COLO668 (cell line): Measurements from ENCODE around the gene ATG4C.
"Not testable (repeated sequence)": the region's sequence is repeated elsewhere in the genome, so short reads cannot be mapped to it uniquely, and the experiment has no call there.

ENCODE experiments used
- DNase-seq: peaks from one replicate; lab custom pipeline; 2025; ENCODE audit not compliant: unreplicated experiment; lab: John Stamatoyannopoulos, UW

ATG4C gene

DNA sequence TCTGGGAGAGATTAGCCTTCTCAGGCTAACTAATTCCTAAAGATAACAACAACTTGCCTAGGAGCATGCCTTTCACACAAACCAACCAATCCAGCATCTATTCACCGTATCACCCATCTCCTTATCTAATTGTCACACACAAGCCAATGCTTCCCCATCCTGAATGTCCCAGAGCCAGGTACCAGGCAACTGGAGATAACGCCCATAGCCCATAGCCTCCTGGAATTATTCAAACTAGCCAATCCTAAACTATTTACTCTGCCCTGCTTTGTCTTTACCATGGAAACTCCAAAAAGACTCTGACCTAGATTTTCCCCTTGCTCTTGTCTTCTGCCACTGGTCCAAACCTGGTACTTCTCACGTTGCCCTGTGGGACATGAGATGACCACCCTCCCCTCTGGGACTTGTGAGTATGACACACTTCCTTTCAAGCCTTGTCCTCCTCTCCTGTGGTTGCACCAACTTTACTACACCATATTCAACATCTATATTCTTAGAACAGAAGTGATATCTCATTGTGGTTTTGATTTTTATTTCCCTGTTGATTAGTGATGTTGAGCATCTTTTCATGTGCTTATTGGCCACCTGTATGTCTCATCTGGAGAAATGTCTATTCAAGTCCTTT, 8.8 kb upstream of the ATG4C start:
- no peak for DNase-seq

DNA sequence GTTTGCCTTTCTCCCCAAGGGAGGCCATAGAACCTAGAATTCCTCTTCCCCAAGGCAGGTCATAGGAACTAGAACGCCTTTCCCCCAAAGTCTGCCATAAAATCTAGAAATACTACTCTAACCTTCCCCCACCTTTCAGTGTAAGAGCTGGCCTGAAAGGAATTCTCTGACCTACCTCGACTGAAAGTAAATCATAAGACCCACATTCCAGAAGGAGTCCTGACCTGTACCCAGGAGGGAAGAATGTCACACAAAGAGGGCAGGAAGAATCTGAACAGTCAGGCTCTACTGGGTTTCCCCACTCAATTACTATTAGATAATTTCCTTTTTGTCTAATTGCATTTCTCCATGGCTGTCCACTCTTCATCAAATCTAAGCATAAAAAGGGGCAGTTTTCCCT, 5.7 kb upstream of the ATG4C start:
- DNase-seq: no peak

DNA sequence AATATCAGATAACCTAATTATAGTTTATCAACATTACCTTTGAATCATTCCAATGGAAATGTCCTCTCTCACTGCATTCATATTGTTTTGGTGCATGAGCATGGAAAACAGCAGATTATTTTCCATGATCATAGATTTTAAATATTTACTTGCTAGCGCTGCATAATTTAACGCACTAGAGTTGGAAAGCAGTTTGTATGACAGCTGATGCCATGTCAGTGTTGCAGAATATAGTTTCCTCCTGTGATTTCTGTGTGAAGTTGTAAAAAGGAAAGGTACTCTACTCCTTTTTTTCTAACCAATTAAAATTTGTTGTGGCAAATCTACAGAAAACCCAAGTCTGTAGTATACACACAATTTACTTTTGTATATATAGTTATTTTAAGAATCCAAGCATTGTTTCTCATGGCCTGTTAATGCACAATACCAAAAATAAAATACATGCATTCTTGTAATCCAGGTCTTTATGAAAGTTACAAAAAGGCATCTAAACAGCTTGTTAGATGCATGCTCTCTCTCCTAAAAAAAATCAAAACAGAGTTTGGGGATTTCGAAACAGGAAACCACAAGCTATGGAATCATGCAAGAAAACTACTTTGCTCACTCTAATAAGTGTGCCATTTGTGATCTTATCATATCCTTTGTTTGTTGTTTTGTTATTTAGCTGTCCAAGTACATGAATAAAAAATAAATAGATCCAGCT, 1.9 kb upstream of the ATG4C start:
- no peak for DNase-seq

DNA sequence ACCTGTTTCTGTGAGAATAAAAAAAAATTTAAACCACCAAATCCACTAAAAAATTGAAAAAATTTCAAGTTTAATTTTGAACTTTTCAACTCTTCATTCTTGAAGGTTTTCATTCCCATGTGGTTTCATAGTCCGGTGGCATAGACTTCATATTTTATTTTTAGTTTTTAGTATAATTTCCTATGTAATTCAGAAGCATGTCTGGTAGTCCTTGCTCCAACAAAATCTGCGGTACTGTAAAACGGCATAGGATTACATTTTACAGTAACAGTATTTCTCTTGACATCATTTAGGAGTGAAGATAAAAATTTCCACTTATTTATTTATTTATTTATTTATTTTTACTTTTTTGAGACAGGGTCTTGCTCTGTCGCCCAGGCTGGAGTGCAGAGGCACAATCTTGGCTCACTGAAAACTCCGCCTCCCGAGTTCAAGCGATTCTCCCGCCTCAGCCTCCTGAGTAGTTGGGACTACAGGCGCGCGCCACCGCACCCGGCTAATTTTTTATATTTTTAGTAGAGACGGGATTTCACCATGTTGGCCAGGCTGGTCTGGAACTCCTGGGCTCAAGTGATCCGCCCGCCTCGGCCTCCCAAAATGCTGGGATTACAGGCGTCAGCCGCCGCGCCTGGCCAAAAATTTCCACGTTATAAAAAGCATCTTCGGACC, 1.3 kb upstream of the ATG4C start:
- not testable (repeated sequence) for DNase-seq

DNA sequence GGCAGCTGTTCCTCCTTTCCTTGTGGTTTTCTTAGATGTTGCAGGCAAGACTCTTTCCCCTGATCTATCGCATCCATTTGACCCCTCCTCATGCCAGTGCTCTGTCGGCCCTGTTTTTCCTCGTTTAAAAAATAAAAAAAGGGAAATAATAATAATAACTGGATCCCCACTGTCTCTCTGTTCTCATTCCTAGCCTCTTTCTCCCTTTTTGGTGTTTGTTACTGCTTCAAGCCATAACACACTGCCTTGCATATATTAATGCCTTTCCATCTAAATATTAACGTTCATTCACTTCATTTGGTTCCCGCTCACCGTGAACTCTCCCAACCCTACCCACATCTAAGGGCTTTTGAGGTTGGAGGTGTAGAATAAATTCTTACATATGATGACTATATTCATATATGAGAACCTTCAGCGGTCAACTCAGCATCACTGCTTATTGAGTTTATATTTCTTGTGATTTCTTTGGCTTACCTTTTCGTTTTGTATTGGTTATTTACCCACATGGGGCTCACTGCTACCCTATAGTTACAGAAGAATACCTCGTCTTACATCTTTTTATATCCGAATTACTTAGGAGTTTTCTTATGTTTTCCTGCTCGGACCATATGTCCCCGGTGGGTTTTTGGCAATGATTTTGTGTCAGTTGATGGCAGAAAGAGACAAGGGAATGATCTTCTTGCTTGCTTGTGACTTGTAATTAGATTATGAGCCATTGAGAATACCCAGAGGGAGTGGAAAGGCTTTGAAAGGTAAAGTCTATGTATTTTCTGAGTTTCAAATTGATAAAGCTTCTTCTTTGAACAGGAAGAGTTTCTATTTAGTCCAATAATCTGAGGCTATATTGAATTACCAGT, 805 bp downstream of the ATG4C start:
- DNase-seq: no peak

DNA sequence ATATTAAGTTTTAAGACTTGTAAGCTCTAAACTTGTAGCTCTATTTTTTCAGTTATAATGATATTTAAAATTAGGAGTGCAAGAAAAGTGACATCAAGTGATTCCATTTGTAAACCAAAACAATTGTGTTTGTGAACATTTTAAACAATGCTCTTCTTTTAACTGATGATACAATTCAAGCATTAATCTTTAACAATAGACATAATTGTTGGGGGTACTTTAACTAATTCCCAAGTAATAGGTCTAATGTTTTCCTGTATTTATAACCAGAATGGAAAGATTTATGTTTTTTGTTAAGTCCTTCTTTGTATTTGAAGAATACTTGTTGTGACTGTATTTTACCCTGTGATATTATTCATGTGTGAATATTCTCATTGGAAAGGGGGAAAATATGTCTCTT, 6.8 kb downstream of the ATG4C start:
- DNase-seq: no peak

DNA sequence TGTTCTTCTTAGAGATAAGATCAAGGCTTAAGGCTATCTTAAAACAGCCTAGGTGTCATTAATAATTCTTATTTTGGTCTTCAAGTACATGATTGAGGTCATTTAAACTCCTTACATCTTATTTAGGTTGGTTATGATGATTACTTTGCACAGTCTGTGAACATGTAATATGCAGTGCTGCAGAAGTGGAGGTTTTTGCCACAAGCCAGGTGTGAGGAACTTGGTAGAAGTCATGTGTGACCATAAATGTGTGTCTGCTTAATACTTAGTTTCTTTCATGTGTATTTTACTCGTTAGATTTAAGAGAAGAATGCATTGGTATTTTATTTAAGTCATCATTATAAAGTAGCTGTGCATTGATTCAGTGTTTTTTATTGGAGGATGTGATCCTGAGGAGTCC, 10.1 kb downstream of the ATG4C start:
- no peak for DNase-seq

DNA sequence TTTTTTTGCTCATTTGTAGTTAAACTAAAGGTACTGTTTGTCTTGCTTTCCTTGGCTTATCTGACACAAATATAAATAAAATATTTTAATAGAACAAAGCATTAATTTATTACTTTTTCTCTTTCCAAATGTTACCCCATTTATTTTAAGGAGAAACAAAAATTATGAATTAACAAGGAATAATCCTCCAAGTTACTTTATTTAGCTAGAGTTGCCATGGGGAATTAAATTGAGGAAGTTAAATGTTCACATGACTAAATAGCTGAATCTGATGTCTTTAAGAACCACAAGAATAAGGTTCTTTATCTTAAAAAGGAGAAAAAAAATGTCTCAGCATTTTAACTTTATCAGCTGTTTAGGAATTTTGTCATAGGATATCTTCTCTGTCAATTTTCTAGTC, 12.3 kb downstream of the ATG4C start:
- no peak for DNase-seq

DNA sequence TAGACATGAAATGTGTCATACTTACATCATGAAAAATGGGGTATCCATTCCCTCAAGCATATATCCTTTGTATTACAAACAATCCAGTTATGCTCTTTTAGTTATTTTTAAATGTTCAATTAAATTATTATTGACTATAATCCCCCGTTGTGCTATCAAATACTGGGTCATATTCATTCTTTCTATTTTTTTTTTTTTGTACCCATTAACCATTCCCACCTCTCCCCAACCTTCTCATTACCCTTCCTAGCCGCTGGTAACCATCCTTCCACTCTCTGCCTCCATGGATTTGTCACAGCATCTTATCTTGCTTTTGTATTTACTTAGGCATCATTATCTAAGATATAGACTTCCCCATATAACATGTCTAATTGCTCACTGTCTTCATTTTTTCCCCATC, 15.8 kb downstream of the ATG4C start:
- no peak for DNase-seq

DNA sequence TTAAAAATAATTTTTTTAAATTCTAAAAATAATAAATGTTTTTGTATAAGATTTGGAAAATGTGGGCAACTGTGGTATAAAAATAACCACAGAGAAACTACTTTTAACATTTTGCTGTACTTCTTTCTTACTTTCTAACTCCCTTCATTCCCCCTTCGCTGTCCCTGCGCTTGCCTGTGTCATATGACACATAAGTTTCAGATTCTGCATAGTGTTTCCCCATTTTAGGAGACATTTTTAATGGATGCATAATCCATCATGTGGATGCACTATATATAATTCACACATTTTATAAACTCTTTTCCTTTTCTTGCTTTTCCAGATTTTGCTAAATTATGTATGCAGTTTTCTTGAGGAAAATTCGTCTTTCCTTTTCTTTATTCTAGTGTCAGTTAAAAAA, 16.3 kb downstream of the ATG4C start:
- no peak for DNase-seq

DNA sequence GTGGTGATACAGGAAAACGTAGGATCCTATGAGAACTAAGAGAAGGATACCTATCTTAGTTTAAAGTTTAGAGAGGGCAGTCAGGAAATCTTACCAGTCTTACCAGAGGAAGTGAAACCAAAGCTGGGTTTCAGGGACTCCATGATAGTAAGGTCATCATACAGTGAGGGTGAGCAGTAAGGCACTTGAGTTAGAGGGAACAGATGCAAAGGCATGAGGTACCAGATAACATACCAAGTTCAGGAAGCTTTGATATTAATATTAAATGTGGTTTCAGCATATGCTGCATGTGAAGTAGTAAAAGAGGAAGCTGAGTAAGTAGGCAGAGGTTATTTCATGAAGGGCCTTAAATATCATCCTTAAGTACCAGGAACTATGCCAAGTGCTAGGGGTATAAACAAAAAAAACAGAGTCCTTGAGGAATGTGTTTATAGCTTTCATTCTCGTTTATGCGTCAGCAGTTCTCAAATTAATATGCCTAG, 16.9 kb downstream of the ATG4C start:
- DNase-seq: no peak

DNA sequence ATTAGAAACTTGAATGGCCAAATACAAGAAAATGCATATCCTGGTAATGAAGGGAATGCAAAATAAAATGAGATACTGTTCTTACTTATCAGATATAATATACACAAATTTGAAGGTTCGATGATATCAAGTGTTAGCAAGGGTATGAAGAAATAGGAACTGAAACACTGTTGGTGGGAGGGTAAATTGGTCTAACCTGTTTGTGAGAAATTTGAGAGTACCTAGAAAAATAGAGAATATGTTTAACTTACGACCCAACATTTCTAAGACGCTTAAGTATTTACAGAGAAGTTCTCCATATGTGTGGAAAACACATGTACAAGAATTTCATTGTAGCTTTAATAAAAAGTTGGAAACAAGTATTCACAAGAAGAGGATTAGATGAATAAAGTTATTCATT, 25.9 kb downstream of the ATG4C start:
- DNase-seq: no peak

DNA sequence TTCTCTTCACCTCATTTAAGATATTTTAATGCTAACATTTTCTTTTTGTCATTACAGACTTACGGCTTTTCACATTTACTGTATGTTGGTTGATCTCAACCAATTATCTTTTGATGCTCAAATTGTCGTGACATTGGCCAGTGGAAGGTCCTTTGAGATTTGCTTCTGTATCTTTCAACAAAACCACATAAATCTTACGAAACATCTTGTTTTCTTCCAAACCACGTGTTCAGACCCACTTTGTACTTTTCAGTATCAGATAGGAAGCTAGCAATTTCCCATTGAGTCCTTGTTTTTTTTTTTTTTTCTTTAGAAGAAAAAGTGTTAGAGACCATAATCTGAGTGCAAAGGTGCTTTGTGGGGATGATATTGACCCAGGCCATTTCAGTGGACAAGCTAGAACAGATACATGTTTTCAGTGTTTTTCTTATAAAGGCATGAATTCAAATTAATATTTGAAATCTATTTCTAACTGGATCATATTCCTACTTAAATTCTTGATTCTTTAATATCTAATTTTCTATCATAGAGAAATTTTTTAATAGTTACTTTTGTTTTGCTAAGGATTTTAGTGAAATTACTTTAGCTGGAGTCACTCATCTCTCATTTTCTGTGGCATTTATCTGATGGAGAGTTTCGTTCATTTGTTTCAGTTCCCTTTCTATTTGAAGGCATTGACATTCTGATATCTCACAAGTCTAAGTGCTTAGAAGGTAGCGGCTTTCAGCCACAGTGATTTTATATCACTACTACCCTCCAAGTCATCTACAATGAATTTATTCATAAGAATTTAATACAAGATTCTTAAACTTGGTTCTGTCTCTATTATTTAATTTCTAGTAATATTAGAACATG, 26.7 kb downstream of the ATG4C start:
- no peak for DNase-seq

DNA sequence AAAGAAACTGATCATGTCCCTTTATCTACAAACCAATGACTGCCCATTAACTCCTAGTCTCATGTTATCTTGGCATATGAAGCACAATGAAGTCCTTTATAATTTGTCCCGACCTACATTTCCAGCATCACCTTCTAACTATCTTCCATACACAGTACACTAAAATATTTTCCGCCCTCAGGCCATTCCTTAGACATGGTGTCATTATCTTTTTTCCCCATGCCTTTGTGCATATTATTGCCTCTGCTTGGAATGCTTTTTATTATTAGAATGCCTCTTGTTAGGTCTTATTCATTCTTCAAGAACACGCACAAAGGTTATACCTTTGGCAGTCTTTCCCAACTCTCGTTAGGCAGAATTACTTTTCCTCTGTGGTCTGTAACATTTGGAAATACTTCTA, 39.6 kb downstream of the ATG4C start:
- no peak for DNase-seq

DNA sequence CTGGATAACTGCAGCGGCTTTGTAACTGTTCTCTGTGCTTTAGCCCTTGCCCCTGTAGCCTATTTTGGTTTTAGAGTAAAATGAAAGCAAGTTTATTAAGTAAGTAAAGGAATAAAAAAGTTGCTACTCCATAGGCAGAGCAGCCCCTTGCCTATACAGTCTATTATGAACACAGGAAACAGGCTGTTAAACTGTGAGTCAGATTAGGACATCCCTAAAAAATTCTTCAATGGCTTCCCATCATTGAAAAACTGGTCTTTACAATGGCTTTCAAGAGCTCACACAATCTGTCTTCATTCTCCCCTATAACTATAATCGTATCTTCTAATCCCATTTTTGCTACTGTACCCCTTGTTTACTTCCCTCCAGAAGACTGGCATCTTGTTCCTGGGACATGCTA, 43.0 kb downstream of the ATG4C start:
- DNase-seq: no peak

DNA sequence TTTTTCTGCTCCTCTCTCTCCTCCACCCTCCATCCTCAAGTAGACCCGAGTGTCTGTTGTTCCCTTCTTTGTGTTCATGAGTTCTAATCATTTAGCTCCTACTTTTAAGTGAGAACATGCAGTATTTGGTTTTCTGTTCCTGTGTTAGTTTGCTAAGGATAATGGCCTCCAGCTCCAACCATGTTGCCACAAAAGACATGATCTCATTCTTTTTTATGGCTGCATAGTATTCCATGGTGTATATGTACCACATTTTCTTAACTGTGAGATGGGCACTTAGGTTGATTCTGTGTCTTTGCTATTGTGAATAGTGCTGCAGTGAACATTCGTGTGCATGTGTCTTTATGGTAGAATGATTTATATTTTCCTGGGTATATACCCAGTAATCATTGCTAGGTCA, 43.9 kb downstream of the ATG4C start:
- DNase-seq: not testable (repeated sequence)

DNA sequence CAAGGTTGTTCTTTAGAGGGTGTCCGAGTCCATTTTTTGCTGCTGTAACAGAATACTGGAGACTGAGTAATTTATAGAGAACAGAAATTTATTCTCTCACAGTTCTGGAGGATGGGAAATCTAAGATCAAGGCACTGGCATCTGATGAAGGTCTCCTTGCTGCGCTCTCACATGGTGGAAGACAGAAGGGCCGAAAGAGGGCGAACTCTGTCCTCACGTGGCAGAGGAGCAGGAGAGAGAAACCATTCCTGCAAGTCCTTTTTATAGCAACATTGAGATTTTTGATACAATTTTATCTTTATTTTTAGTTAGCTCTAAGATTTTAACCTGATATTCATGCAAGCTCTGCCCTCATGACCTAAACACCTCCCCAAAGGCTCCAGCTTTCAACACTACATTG, 48.3 kb downstream of the ATG4C start:
- no peak for DNase-seq

DNA sequence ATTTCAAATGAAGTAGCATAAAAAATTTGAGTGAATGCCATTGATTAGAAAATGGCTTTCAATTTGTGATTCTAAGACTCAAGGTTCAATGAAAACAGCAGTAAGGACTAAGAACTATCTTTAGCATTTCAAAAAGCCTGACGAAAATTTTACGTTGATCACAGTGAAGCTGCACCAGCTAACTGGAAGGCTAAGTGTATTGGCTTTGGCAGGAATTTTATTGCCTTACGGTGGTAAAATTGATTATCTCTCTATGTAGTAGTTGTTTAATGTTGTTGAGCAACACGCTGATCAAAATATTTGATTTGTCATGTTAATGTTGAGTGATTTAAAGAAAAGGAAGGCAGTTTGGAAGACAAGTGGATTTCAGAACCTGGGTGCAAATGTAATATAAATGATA, 49.6 kb downstream of the ATG4C start:
- DNase-seq: no peak

DNA sequence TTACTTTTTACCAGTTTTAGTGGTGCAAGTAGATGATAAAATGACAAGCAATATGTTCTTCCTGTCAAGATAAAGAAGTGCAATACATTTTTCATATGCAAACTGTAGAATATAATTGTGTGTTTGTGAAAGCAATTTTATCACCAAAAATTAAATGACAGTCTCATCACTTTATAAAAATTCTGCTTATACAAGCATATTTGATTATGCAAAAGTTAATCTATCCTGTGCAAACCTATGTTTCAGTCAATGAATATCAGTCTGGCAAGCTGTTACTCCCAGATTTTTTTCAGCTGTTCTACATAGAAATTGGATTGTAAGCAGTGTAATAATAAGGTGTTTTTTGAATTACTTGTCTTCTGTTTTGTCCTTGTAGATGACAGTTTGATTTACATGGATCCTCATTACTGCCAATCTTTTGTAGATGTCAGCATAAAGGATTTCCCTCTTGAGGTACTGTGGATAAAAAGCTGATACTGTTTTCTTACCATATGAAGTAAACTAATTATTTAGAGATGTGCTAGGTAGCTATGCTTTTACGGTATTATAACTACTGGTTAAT, 50.5 kb downstream of the ATG4C start:
- DNase-seq: no peak

DNA sequence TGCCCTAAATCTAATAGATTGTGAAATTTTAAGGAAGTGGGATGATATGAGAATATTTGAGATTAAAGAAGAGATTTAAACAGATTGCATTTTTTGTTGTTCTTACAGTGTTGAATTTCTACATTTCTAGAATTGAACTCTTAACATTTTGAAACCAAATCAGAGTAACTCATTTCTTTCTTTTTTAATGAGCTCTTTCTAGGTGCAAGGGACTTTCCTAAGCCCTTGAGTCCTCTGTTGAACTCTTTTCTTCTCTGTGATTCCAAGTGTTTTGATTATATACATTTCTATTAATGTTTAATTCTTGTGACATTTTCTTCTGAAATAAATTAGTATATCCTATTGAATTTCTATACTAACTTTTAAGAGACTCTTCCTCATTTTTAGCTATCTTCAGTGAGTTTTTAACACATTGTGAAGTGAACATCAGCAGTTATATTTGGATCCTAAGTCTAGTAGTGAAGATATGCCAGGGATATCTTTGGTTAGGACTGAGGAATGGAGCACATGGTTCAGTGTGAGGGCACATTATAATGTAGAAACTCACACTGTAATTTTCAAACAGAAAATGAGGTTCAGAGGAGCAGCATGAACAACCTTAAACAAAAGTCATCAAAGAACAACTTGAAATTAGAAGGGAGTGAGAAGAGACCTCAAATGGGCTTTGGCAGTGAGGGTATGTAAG, 53.1 kb downstream of the ATG4C start:
- no peak for DNase-seq
